Measurements from ENCODE around the gene TTC28.
"Not testable (repeated sequence)": the region's sequence is repeated elsewhere in the genome, so short reads cannot be mapped to it uniquely, and the experiment has no call there.

The TTC28 gene

DNA sequence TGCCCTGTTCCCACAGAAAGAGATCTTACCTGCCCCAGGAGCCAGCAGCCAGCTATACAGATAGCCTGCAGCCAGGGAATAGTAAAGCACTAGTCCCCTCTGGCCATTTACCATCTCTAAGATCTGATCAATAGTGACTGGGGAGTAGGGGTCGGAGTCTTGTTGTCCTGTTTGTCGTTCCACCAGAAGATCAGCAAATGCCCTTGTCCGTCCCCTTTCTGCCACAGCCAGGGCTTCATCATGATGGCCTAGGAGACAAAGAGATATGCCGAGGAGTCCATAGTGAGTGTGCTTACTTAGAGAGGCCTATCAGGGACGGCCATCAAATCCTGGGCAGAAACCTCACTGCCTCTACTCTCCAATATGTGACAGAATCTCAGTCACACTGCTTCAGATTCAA lies 583.5 kb downstream of the TTC28 start:
- no peak for DNase-seq (ENCODE audit: low spot score)

- DNase-seq (ENCODE audit: low spot score): no peak
Measured at GRCh38 chr22:28095316-28096095, 584.1 kb downstream of the TTC28 start.

GRCh38 chr22:28094771-28095170 lies 584.9 kb downstream of the TTC28 start:
- no peak for DNase-seq (ENCODE audit: low spot score)

DNA sequence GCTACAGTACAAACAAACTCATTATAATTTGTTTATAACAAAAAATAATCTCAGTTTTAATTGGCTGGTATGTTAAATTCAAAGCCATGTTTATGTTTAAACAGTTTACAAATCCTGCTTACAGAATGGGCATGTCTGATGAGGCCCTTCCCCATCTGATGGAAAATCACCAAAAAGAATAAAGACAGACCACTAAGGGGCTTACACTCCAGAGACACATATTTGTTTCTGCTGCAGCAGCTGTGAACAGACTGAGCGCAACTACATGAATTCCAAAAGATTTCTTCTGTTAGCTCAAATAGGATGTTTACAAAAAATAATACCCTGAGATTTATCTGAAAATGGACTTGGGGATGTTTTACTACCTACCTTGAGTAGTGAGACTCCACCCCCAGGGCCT lies 585.9 kb downstream of the TTC28 start:
- DNase-seq (ENCODE audit: low spot score): no peak

DNA sequence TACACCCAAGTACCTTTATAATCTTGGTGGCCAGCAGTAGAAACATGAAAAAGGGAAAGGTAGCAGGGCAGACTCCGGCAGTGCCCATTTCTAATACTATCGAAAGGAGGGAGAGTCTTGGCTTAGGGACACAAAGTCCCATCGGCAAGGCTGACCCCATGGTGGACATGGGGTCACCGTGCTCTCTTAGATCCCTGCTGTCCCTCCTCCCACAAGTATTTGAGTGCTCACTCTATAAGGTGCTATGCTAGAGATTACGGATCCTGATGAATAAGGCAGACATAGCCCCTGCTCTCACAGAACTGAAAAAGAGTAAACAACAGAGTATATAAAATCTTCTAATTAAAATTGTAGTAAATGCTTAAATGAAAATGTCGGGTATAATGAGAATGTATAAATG lies 588.2 kb downstream of the TTC28 start:
- DNase-seq (ENCODE audit: low spot score): no peak

- DNase-seq (ENCODE audit: low spot score): not testable (repeated sequence)
Measured at GRCh38 chr22:28089541-28089940, 590.1 kb downstream of the TTC28 start.

DNA sequence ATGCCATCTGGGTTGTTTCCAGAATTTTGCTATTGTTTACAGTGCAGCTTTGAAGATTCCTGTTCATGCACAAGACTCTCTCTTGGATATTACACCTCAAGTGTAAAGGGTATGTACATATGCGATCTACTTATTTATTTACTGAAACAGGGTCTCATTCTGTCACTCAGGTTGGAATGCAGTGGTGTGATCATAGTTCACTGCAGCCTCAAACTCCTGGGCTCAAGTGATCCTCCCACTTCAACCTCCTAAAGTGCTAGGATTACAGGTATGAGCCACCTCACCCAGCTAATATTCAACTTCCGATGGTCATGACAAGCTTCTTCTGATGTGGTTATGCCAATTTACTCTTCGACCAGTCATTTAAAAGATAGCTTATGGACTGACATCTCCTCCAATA lies 602.5 kb downstream of the TTC28 start:
- DNase-seq (ENCODE audit: low spot score): no peak

DNA sequence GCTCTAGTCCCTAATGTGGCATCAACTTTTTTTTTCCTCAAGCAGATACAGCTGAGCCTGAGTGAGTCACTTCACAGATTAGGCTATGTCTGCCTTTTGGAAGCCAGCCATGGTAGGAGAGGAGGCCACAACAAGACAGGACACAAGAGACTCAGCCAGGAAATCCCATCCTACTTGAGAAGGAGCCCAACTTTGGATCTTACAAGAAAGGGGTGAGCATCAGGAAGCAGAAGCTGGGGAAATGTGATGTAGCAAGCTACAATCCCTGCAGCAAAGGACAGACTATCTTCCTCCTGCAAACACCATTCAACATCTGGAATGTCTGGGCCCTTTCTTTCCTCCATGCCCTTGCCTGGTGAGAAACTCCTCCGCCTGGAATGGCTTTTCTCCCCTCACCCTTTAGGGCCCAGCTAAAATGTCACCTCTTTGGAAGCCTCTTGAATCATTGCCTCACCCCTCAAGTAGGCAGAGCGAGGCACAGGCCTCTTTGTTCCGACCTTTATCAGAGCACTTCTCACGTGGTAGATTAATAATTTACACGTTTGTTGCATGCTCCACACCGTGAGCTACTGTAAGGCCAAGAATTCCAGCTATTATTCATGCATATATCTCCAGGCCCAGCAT lies 604.2 kb downstream of the TTC28 start:
- peak; percentile 14 for DNase-seq (ENCODE audit: low spot score)

- DNase-seq (ENCODE audit: low spot score): no peak
Measured at GRCh38 chr22:28074526-28074925, 605.1 kb downstream of the TTC28 start.

DNA sequence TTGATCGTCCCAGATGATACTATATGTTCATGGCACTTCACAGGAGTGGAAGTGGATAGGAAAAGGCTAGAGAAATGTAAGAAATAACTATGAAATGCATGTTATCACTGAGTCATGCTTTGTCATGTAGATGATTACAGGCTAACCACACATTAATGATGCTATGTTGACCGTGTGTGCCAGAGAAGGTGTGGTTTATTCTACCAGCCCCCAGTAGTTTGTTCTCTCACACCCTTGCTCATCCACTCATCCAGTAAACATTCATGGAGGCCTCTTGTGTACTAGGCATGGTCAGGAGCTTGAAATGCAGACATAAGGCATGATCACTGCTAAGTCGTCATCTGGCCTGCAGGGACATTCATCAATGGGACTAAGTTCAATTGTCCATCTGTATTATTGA lies 607.6 kb downstream of the TTC28 start:
- DNase-seq (ENCODE audit: low spot score): no peak

DNA sequence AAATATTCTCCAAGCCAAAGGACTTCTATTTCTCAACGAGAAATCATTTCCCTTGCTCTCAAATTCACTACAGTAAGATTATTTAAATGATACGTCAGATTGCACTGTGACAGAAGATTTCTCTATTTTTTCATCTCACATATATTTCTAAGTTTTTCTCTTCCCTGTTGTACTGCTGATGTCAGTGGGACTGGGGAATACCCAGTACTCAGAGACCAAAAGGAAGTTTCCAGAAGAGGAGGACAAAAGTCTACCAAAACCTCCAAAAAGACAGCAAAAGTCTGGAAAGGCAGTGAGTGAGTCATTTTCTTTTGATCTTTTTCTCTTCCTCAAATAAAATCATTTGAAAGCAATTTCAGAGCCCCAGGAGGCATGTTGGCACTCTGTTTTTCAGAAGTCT lies 610.8 kb downstream of the TTC28 start:
- DNase-seq (ENCODE audit: low spot score): no peak

GRCh38 chr22:28064920-28065319 lies 614.7 kb downstream of the TTC28 start:
- DNase-seq (ENCODE audit: low spot score): no peak

DNA sequence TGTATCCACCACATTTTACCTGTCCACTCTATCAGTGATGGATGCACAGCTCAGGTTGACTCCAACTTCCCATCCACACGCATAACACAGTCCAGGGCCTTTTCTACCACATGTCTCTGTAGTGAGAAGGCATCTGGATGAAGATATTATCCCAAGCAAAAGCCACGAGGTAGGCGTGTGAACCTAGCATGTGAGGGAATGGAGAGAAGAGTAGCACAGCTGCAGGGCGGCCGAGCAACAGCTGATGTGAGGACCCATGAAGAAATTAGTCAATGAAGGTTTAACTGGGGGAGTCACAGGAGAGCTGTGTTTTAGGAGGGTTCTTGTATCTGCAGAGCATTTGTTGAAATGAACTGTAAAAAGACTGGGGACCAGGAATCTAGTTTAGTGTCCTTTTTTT lies 616.0 kb downstream of the TTC28 start:
- no peak for DNase-seq (ENCODE audit: low spot score)

DNA sequence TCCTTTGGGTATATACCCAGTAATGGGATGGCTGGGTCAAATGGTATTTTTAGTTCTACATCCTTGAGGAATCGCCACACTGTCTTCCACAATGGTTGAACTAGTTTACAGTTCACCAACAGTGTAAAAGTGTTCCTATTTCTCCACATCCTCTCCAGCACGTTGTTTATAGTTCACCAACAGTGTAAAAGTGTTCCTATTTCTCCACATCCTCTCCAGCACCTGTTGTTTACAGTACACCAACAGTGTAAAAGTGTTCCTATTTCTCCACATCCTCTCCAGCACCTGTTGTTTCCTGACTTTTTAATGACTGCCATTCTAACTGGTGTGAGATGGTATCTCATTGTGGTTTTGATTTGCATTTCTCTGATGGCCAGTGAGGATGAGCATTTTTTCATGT lies 619.0 kb downstream of the TTC28 start:
- not testable (repeated sequence) for DNase-seq (ENCODE audit: low spot score)

DNA sequence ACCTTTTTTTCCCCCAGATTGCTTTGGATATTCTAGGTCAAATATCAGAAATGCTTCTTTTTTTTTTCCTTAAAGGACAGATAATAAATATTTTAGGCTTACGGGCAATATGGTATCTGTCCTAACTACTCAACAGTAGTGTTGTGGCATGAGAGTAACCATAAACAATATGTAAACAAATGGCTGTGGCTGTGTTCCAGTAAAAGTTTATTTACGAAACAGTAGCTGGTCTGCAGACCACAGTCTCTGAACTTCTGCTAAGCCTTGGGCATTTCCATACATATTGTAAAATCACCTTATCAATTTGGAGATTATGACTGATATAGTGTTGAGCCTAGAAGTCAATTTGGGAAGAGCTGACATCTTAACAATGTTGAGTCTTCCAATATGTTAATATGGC lies 621.6 kb downstream of the TTC28 start:
- no peak for DNase-seq (ENCODE audit: low spot score)

DNA sequence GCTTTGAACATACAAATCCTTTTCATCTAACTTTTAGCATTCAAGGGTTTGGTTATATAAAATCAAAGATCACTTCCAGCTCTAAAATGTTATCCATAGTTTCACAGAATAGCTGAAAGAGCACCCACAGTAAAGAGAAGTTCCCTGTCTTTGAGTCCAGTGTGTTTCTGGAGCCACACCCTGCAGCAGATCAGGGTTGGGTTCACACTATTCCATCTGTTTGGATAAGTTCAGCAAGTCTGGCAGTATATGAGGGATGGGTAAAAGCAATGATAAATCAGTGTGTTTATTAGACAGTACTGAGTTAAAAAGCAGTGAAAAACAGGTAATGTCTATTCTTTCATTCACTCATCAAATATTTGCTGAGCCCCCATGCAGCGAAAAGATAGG lies 624.8 kb downstream of the TTC28 start:
- DNase-seq (ENCODE audit: low spot score): no peak

GRCh38 chr22:28053896-28054818 lies 625.5 kb downstream of the TTC28 start:
- DNase-seq (ENCODE audit: low spot score): no peak

GRCh38 chr22:28052825-28053269 lies 626.8 kb downstream of the TTC28 start:
- DNase-seq (ENCODE audit: low spot score): no peak

- DNase-seq (ENCODE audit: low spot score): peak; percentile 35
Measured at GRCh38 chr22:28051787-28052356, 627.8 kb downstream of the TTC28 start.

- DNase-seq (ENCODE audit: low spot score): no peak
Measured at GRCh38 chr22:28051091-28051786, 628.4 kb downstream of the TTC28 start.

DNA sequence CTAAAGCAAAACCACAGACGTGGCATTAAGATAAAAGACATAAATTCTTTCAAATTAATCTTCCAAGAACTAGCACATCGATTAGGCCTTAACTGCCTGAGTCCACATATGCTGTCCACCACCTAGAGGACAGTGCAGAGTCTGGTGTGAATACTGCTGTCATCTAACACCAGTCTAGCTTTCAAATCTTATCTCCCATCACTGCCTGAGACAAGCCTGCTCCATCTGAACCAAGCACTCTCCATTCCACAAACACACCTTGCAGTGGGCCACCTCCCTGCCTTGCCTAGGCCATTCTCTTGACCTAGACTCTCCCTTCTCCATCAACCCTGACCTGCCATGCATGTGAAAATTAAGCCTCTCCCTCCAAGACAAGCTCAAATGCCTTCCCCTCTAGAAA lies 631.1 kb downstream of the TTC28 start:
- no peak for DNase-seq (ENCODE audit: low spot score)

DNA sequence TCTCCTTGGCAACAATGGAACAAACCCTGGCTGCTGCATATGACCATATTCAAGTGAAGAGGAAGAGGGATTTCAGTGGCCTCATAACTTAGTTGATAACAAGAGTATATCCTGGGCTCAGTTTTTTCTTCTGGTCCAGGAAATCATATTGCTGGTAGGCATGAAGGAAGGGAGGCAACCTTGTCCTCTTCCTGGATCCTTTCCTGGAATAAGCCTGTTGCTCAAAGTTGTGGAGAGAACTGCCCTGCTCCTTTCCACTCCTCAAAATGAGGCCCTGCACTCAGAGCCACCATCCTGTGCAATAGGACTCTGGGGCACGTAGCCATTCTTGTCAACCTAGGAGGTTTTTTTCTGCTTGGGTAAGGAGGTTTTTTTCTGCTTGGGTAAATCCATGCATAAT lies 631.9 kb downstream of the TTC28 start:
- DNase-seq (ENCODE audit: low spot score): no peak

Measured in HuH-7 (cell line).